GM13977 (cell line): ENCODE results near the gene SHROOM4.

Experiments
- DNase-seq: peaks from one replicate; pipeline ENCODE4 v3.0.0; 2012; ENCODE audit warnings: low spot score
- in situ Hi-C: fragments of 300-500 bp; cut with MboI; formaldehyde crosslinking; loops from one replicate; pipeline ENCODE4 v1.12.0; 2022; ENCODE audit warnings: low sequenced_read_pairs, low pct_unique_long_range_greater_than_20kb, mixed read lengths, inconsistent platforms; ENCODE audit not compliant: unreplicated experiment
- TF ChIP-seq, protein P1 (sequence below): IDR thresholded peaks from 2 replicates; pipeline ENCODE4 v1.5.1; 2012; ENCODE audit warnings: mild to moderate bottlenecking, control low read depth; ENCODE audit not compliant: insufficient read depth; ENCODE audit errors: extremely low read depth, missing control alignments

The SHROOM4 gene

DNA sequence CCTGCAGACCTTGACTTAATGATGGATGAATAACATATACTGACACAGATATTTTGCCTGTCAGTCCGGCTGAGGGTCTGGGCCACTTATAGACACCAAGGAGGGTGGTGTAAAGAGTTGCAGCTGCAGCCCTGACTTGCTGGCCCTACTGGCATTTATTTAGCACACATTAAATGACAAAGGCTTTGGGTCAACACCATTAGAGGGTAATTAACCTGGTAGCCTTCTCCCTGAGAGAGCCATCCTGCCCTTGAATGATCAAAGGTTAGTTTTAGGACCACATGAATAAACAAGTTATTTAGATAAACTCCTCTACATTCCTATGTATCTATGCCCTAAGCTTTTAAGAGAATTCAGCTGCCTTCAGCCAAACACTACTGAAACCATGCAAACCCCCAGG lies 232.6 kb downstream of the SHROOM4 start:
- in situ Hi-C loops = loop anchor here (25.0 kb wide), 1 partner anchor 469 kb away; no protein-coding TSS in a partner anchor
- no peak for DNase-seq
- TF ChIP-seq, protein P1, sequence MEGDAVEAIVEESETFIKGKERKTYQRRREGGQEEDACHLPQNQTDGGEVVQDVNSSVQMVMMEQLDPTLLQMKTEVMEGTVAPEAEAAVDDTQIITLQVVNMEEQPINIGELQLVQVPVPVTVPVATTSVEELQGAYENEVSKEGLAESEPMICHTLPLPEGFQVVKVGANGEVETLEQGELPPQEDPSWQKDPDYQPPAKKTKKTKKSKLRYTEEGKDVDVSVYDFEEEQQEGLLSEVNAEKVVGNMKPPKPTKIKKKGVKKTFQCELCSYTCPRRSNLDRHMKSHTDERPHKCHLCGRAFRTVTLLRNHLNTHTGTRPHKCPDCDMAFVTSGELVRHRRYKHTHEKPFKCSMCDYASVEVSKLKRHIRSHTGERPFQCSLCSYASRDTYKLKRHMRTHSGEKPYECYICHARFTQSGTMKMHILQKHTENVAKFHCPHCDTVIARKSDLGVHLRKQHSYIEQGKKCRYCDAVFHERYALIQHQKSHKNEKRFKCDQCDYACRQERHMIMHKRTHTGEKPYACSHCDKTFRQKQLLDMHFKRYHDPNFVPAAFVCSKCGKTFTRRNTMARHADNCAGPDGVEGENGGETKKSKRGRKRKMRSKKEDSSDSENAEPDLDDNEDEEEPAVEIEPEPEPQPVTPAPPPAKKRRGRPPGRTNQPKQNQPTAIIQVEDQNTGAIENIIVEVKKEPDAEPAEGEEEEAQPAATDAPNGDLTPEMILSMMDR = no peak

DNA sequence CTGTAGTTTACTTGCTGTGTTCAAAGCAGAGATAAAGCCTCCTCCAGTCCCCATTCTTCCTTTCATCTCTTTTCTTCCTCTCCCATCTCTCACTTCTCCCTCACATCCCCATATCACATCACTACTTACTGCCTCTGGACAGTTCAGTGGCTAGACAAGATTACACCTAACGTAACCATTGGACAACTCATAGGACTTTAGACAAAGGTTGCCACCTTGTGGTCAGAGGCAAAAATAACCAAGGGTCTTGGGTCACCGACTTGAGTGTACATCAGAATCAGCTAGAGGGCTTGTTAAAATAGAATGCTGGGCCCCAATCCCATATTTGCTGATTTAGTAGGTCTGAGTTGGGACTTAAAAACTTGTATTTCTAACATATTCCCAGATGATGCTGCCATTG lies 234.0 kb downstream of the SHROOM4 start:
- in situ Hi-C loops = loop anchor here (25.0 kb wide), 1 partner anchor 468 kb away; no protein-coding TSS in a partner anchor
- peak; percentile 45 for DNase-seq
- TF ChIP-seq, protein P1 = peak; percentile 73

DNA sequence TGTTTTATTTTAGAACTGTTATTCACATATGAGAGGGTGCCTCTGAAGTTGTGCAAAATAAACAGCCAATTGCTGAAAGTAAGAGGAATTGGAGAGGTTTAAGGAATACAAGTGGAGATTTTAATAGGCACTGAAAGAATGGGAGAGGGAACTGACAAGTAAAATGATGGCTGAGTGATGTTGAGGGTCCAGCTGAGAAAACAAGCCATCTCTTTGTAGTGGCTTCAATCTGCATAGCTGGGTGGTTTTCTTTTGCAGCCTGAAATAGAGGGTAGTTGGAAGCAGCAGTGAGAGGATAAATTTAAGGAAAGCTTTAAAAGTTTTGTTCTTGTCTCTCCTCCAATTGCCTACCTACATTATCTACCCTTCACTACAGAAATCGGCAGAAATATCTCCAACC lies 236.7 kb downstream of the SHROOM4 start:
- in situ Hi-C loops = loop anchor here (25.0 kb wide), 1 partner anchor 465 kb away; no protein-coding TSS in a partner anchor
- DNase-seq = no peak
- TF ChIP-seq, protein P1 = no peak

DNA sequence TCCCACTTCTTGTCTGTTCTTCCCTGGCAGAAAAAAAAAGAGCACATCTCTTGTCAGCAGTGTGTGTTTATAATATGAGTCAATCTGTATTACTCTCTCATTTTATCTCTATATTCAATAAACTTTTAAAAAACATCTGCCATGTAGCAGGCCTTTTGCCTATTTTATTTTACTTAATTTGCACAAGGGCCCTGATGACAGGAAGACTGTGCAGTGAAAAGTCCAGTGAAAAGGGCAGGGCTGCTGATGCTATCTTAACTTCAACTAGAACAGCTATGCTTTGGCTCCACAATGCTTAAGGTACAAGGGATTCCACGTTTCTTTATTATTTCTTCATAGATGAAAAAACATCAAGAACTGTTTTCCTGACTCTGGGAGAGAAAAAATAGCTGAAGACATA lies 246.4 kb downstream of the SHROOM4 start:
- TF ChIP-seq, protein P1 = no peak
- no peak for DNase-seq
- in situ Hi-C loops = loop anchor here (25.0 kb wide), 1 partner anchor 680 kb away; the partner anchor contains the start of gene USP27X

DNA sequence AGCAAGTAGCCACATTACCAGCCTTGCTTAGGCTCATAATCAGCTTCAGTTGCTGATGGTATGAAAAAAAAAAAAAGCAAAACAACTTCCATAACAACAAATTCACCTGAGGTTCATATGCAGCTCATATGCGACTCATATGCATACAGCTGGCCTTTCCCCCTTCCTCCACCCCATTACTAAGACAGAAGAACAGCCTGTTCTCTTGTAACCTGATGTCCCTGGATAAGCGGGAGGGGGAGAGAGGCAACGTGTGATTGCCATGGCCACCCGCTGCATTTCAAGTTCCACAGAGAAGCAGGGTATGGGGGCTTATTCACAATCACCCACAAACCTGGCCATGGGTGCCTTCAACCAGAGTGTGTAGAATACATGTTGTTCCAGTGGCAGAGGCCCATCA lies 248.3 kb downstream of the SHROOM4 start:
- TF ChIP-seq, protein P1 = no peak
- DNase-seq = no peak
- in situ Hi-C loops = loop anchor here (25.0 kb wide), 1 partner anchor 678 kb away; the partner anchor contains the start of gene USP27X
